ENCODE results near the gene HBD. TPM values are rescaled to one million over a fixed set of nuclear protein-coding genes. Genes with fewer than 3 reads are reported as not detected.

HBD gene
- total RNA-seq, 2 experiments from 2014 or later = not detected

GRCh38 chr11:5196067-5196466, 38.2 kb downstream of the HBD start:
- H3K27ac ChIP-seq (ENCODE audit: low read depth in 1 of 2, low read length in 2 of 2) = no peak overlapping the region
- intact Hi-C loops (cut with DNase I, micrococcal nuclease) = no loop called here
- no peak for TF ChIP-seq CTCF (IDR thresholded peaks at IDR 0.05)
- no peaks in the 10 kb centered on the region for H3K4me1 ChIP-seq (ENCODE audit: insufficient read depth, low read length)
- H3K27me3 ChIP-seq (ENCODE audit: control insufficient read depth in 1 of 2, insufficient read depth in 2 of 2, low read length in 2 of 2) = no peaks in the 10 kb centered on the region
- ChIA-PET CTCF (no interaction called here), POLR2A (no interaction called here)
- Mint-ChIP-seq H3K36me3 (ENCODE audit: low read depth) (no peaks in the 10 kb centered on the region), H3K27me3 (peaks cover 5% of the 10 kb centered on the region), H3K4me3 (no peak overlapping the region), H3K27ac (no peak overlapping the region), H3K9me3 (peaks cover 3% of the 10 kb centered on the region), H3K4me1 (ENCODE audit: low read depth) (no peaks in the 10 kb centered on the region)
- no peak overlapping the region for H3K4me3 ChIP-seq (ENCODE audit: low read length)
- DNase-seq = no peak
- ATAC-seq (ENCODE audit: poor library complexity) = no peak
- no peaks in the 10 kb centered on the region for H3K36me3 ChIP-seq (ENCODE audit: insufficient read depth, low read length)
- H3K9me3 ChIP-seq (ENCODE audit: control insufficient read depth in 1 of 2, insufficient read depth in 1 of 2, low read length in 2 of 2) = no peaks in the 10 kb centered on the region

- H3K27me3 Mint-ChIP-seq = peaks cover 4% of the 10 kb centered on the region
- no peak overlapping the region for H3K4me3 Mint-ChIP-seq
- intact Hi-C loops (cut with DNase I, micrococcal nuclease) = no loop called here
Measured at GRCh38 chr11:5192738-5193137, 41.5 kb downstream of the HBD start.

GRCh38 chr11:5188201-5188600, 46.1 kb downstream of the HBD start:
- POLR2A ChIA-PET = no interaction called here

More at GRCh38 chr11:5192738-5193137, 41.5 kb downstream of the HBD start:
- Histone ChIP-seq H3K9me3 (ENCODE audit: control insufficient read depth in 1 of 2, insufficient read depth in 1 of 2, low read length in 2 of 2) (peaks cover 0 to 4% of the 10 kb centered on the region in 2 experiments), H3K4me3 (ENCODE audit: low read length) (no peak overlapping the region), H3K27ac (ENCODE audit: low read depth in 1 of 2, low read length in 2 of 2) (no peak overlapping the region), H3K4me1 (ENCODE audit: insufficient read depth, low read length) (no peaks in the 10 kb centered on the region), H3K36me3 (ENCODE audit: insufficient read depth, low read length) (no peaks in the 10 kb centered on the region), H3K27me3 (ENCODE audit: control insufficient read depth in 1 of 2, insufficient read depth in 2 of 2, low read length in 2 of 2) (no peaks in the 10 kb centered on the region)
- peaks cover 8% of the 10 kb centered on the region for H3K9me3 Mint-ChIP-seq
- no peak for TF ChIP-seq CTCF (IDR thresholded peaks at IDR 0.05)
- CTCF ChIA-PET = no interaction called here
- H3K4me1 Mint-ChIP-seq (ENCODE audit: low read depth) = no peaks in the 10 kb centered on the region
- POLR2A ChIA-PET = no interaction called here
- no peaks in the 10 kb centered on the region for H3K36me3 Mint-ChIP-seq (ENCODE audit: low read depth)
- no peak for DNase-seq
- ATAC-seq (ENCODE audit: poor library complexity) = no peak
- H3K27ac Mint-ChIP-seq = no peak overlapping the region

More at GRCh38 chr11:5188201-5188600, 46.1 kb downstream of the HBD start:
- Mint-ChIP-seq H3K27ac (no peak overlapping the region), H3K9me3 (peaks cover 5% of the 10 kb centered on the region), H3K4me3 (no peak overlapping the region), H3K4me1 (ENCODE audit: low read depth) (no peaks in the 10 kb centered on the region), H3K36me3 (ENCODE audit: low read depth) (no peaks in the 10 kb centered on the region), H3K27me3 (peaks cover 4% of the 10 kb centered on the region)
- H3K36me3 ChIP-seq (ENCODE audit: insufficient read depth, low read length) = no peaks in the 10 kb centered on the region
- no peak for DNase-seq
- ATAC-seq (ENCODE audit: poor library complexity) = no peak
- intact Hi-C loops (cut with DNase I, micrococcal nuclease) = no loop called here
- H3K4me1 ChIP-seq (ENCODE audit: insufficient read depth, low read length) = no peaks in the 10 kb centered on the region
- peaks cover 0 to 4% of the 10 kb centered on the region in 2 experiments for H3K9me3 ChIP-seq (ENCODE audit: control insufficient read depth in 1 of 2, insufficient read depth in 1 of 2, low read length in 2 of 2)
- CTCF ChIA-PET = no interaction called here
- no peak overlapping the region for H3K27ac ChIP-seq (ENCODE audit: low read depth in 1 of 2, low read length in 2 of 2)
- no peaks in the 10 kb centered on the region for H3K27me3 ChIP-seq (ENCODE audit: control insufficient read depth in 1 of 2, insufficient read depth in 2 of 2, low read length in 2 of 2)
- no peak for TF ChIP-seq CTCF (IDR thresholded peaks at IDR 0.05)
- no peak overlapping the region for H3K4me3 ChIP-seq (ENCODE audit: low read length)

Other genes with a start within 250 kb of the HBD start
- not detected for gene OR51L1, start 239.6 kb downstream of the HBD start, total RNA-seq
- gene OR52J3, start 188.0 kb downstream of the HBD start, total RNA-seq = not detected
- not detected for gene OR52E2, start 174.9 kb downstream of the HBD start, total RNA-seq
- not detected for gene OR52E1, start 164.9 kb downstream of the HBD start, total RNA-seq
- gene OR52A5, start 96.1 kb downstream of the HBD start, total RNA-seq = not detected
- gene OR52A1, start 79.7 kb downstream of the HBD start, total RNA-seq = not detected
- not detected for gene OR51V1, start 33.8 kb downstream of the HBD start, total RNA-seq
- gene HBB, start 7.4 kb downstream of the HBD start, total RNA-seq = under 1 TPM in 1 of 2 experiments, not detected in 1; 0.45 TPM
- not detected for gene HBG1, start 15.4 kb upstream of the HBD start, total RNA-seq
- not detected for gene HBG2, start 20.3 kb upstream of the HBD start, total RNA-seq
- not detected for gene HBE1, start 35.5 kb upstream of the HBD start, total RNA-seq
- gene OR51B4, start 67.5 kb upstream of the HBD start, total RNA-seq = not detected
- not detected for gene OR51B2, start 89.8 kb upstream of the HBD start, total RNA-seq
- under 1 TPM in 1 of 2 experiments, not detected in 1; 0.30 TPM for gene OR51B5, start 109.0 kb upstream of the HBD start, total RNA-seq
- not detected for gene OR51B6, start 117.0 kb upstream of the HBD start, total RNA-seq
- gene OR51M1, start 149.3 kb upstream of the HBD start, total RNA-seq = not detected
- gene OR51Q1, start 187.6 kb upstream of the HBD start, total RNA-seq = not detected
- not detected for gene OR51I1, start 207.0 kb upstream of the HBD start, total RNA-seq
- gene OR51I2, start 214.8 kb upstream of the HBD start, total RNA-seq = not detected

Measured in CD4-positive, alpha-beta T cell (primary cell).